Astrocyte (in vitro differentiated cells and primary cell): Measurements from ENCODE around the gene MIGA1. TPM values are rescaled to one million over a fixed set of nuclear protein-coding genes. Genes with fewer than 3 reads are reported as not detected.
"Not testable (repeated sequence)": the region's sequence is repeated elsewhere in the genome, so short reads cannot be mapped to it uniquely, and the experiment has no call there.

Source experiments
- DNase-seq: peaks from one replicate; pipeline ENCODE4 v3.0.0-alpha.2; 2010; ENCODE audit warnings: low read depth
- FAIRE-seq: peaks from 2 replicates; lab custom pipeline; 2011; peaks lifted over from hg19 to GRCh38; lab: Jason Lieb, UNC
- H2AFZ ChIP-seq: 2 replicates; pipeline ENCODE4 v1.6.0; 2012; ENCODE audit warnings: low read depth, low read length, inconsistent platforms
- H3K27ac ChIP-seq: 2 replicates; pipeline ENCODE4 v1.5.1; 2011; ENCODE audit warnings: low read depth, low read length, inconsistent platforms
- H3K27me3 ChIP-seq: 2 replicates; pipeline ENCODE4 v1.6.0; 2011; ENCODE audit warnings: low read length, inconsistent platforms; ENCODE audit not compliant: insufficient read depth
- H3K36me3 ChIP-seq: 2 replicates; pipeline ENCODE4 v1.5.1; 2011; ENCODE audit warnings: low read length, inconsistent platforms; ENCODE audit not compliant: insufficient read depth
- H3K4me1 ChIP-seq: 2 replicates; pipeline ENCODE4 v1.5.1; 2011; ENCODE audit warnings: low read length, inconsistent platforms; ENCODE audit not compliant: insufficient read depth
- H3K4me2 ChIP-seq: 2 replicates; pipeline ENCODE4 v1.6.0; 2012; ENCODE audit warnings: low read length, inconsistent platforms
- H3K4me3 ChIP-seq: 2 replicates; pipeline ENCODE4 v1.5.1; 2011; ENCODE audit warnings: low read depth, mild to moderate bottlenecking, low read length, inconsistent platforms; ENCODE audit not compliant: insufficient read depth
- H3K79me2 ChIP-seq: 2 replicates; pipeline ENCODE4 v1.6.0; 2012; ENCODE audit warnings: mild to moderate bottlenecking, low read length, inconsistent platforms; ENCODE audit not compliant: insufficient read depth
- H3K9ac ChIP-seq: 2 replicates; pipeline ENCODE4 v1.6.0; 2012; ENCODE audit warnings: mild to moderate bottlenecking, low read length, inconsistent platforms
- H3K9me3 ChIP-seq: 2 replicates; pipeline ENCODE4 v1.5.1; 2012; ENCODE audit warnings: low read depth, mild to moderate bottlenecking, low read length, inconsistent platforms; ENCODE audit not compliant: insufficient read depth
- H4K20me1 ChIP-seq: 2 replicates; pipeline ENCODE4 v1.6.0; 2012; ENCODE audit warnings: low read length, inconsistent platforms; ENCODE audit not compliant: insufficient read depth
- H3K27ac Mint-ChIP-seq: one replicate; pipeline ENCODE4 v1.8.0; 2021; ENCODE audit warnings: mild to moderate bottlenecking, mixed read lengths; ENCODE audit not compliant: unreplicated experiment
- H3K27me3 Mint-ChIP-seq: one replicate; pipeline ENCODE4 v1.8.0; 2021; ENCODE audit warnings: low read depth, mixed read lengths; ENCODE audit not compliant: unreplicated experiment
- H3K36me3 Mint-ChIP-seq: one replicate; pipeline ENCODE4 v1.8.0; 2021; ENCODE audit warnings: low read depth, mixed read lengths; ENCODE audit not compliant: unreplicated experiment
- H3K4me1 Mint-ChIP-seq: one replicate; pipeline ENCODE4 v1.8.0; 2021; ENCODE audit warnings: low read depth, mixed read lengths; ENCODE audit not compliant: unreplicated experiment
- H3K4me3 Mint-ChIP-seq: one replicate; pipeline ENCODE4 v1.8.0; 2021; ENCODE audit warnings: mild to moderate bottlenecking, moderate library complexity, mixed read lengths; ENCODE audit not compliant: unreplicated experiment
- H3K9me3 Mint-ChIP-seq: one replicate; pipeline ENCODE4 v1.8.0; 2021; ENCODE audit warnings: mild to moderate bottlenecking, mixed read lengths; ENCODE audit not compliant: unreplicated experiment
- CTCF ChIP-seq: IDR thresholded peaks from 2 replicates; pipeline ENCODE4 v1.5.1; 2011; ENCODE audit warnings: low read depth, mild to moderate bottlenecking, inconsistent platforms, low read length, moderate library complexity; ENCODE audit not compliant: insufficient read depth
- EZH2 ChIP-seq: IDR thresholded peaks from 2 replicates; pipeline ENCODE4 v1.6.1; 2012; ENCODE audit warnings: mild to moderate bottlenecking, low read length, inconsistent platforms; ENCODE audit not compliant: insufficient read depth
- total RNA-seq: library from RNA; stranded (reverse); gene quantifications from 2 replicates; pipeline ENCODE4 v1.2.1, GENCODE V29; 2021

MIGA1 gene
- total RNA-seq, 1 donor from 2014 or later: 17.7 TPM

DNA sequence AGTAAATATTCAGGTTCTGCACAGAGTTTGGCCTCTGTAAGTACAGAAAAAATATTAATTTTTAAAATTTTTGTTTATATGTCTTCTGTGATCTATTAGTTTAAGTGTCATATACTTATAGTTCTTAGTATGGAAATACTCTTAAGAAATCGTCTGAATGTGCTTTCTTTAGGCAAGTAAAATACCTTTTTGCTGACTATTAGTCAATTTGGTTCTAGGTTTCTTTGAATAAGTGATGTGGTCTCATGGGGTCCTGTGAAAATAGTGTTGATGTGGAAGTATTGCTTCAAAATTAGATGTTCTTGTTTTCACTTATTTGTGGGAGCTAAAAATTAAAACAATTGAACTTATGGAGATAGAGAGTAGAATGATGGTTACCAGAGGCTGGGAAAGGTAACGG is 23.9 kb downstream of the MIGA1 start:
- Mint-ChIP-seq H3K27me3 (no peaks in the 10 kb centered on the region), H3K36me3 (peaks cover 9% of the 10 kb centered on the region), H3K9me3 (no peaks in the 10 kb centered on the region), H3K4me3 (peak overlapping the region; percentile 3), H3K27ac (peak overlapping the region; percentile 62), H3K4me1 (peaks cover under 1% of the 10 kb centered on the region)
- TF ChIP-seq EZH2 (no peak), CTCF (no peak)
- Histone ChIP-seq H3K79me2 (peaks cover 16% of the 10 kb centered on the region), H3K27me3 (no peaks in the 10 kb centered on the region), H3K4me3 (no peak overlapping the region), H3K36me3 (peaks cover 18% of the 10 kb centered on the region), H3K9me3 (no peaks in the 10 kb centered on the region), H3K27ac (no peak overlapping the region), H3K9ac (no peak overlapping the region), H4K20me1 (peaks cover 3% of the 10 kb centered on the region), H2AFZ (no peak overlapping the region), H3K4me1 (peaks cover 1% of the 10 kb centered on the region), H3K4me2 (no peak overlapping the region)
- FAIRE-seq (no peak), DNase-seq (no peak)

DNA sequence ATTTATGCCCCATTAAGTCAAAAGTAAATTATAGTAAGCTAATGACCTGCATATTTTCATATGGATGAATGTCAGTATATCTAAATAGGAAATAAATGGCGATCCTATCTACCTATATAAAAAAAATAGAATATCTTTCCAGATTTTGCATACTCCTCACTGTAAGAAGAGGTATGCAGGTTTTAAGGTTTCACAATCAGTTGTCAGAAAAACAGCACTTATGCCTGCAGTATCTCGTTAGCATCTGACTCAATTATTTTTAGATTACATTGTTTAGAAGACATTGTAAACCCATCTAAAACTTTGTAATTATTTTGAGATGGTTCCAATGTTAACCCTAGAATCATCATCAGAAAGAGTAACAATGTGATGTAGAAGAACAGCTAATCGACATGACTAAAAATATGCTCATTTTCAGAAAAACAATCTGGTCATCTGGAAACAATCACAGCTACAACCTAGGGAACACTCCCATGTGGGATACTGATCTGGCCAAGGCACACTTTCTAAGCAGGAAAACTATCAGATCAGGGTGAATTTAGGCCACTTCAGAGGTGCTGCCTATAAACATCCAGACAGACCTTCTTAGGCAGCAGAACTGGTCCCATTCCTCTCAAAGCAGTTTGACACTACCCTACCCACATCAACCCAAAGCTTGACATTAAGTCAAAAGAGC is 30.5 kb downstream of the MIGA1 start:
- not testable (repeated sequence) for H2AFZ ChIP-seq, H3K4me3 Mint-ChIP-seq, FAIRE-seq, H3K27me3 Mint-ChIP-seq, H3K4me3 ChIP-seq, H3K4me1 ChIP-seq, H3K27ac ChIP-seq, H4K20me1 ChIP-seq, H3K4me2 ChIP-seq, H3K27ac Mint-ChIP-seq, H3K4me1 Mint-ChIP-seq, H3K9me3 Mint-ChIP-seq, H3K79me2 ChIP-seq, H3K36me3 Mint-ChIP-seq, H3K9me3 ChIP-seq, H3K27me3 ChIP-seq, H3K9ac ChIP-seq, DNase-seq
- H3K36me3 ChIP-seq: peaks cover 18% of the 10 kb centered on the region

DNA sequence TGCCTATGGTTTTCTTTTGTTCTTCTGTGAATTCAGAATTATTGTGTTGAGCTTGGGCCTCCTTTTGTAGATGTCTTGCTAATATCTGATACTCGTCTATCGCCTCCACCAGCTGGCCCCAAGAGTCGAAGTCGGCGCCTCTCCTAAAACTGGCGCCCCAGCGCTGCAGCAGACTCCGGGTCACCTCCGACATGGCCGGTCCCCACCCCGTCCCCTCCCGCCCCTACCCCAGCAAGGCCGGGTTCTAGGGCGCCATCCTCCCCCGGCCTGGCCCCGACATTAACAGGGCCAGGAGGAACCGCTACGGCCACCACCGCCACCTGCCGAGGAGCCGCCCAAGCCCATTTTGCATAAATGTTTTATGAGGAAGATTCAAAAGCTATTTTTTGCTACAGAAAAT is 32.1 kb downstream of the MIGA1 start:
- not testable (repeated sequence) for H3K9me3 ChIP-seq, DNase-seq, H3K27ac ChIP-seq, H3K4me3 ChIP-seq, H3K9me3 Mint-ChIP-seq, H3K4me2 ChIP-seq, FAIRE-seq, H3K79me2 ChIP-seq, H3K4me1 Mint-ChIP-seq, H3K9ac ChIP-seq, H4K20me1 ChIP-seq, H3K27me3 Mint-ChIP-seq, H3K27me3 ChIP-seq, H3K4me3 Mint-ChIP-seq, H3K4me1 ChIP-seq, H2AFZ ChIP-seq, H3K27ac Mint-ChIP-seq, H3K36me3 Mint-ChIP-seq
- peaks cover 18% of the 10 kb centered on the region for H3K36me3 ChIP-seq
